Stimulated activated CD8-positive, alpha-beta memory T cell treated with anti-CD3 and anti-CD28 coated beads, Interleukin-15, amount 100 ng/mL, for 4 hours (primary cell): Measurements from ENCODE around the gene STAT5A.
"Not testable (repeated sequence)": the region's sequence is repeated elsewhere in the genome, so short reads cannot be mapped to it uniquely, and the experiment has no call there.

Experiments used
- DNase-seq, 2 donors: peaks; one replicate each; pipeline ENCODE4 v3.0.0-alpha.2; 2020; ENCODE audit warnings: low read depth in 2 of 2

STAT5A gene

DNA sequence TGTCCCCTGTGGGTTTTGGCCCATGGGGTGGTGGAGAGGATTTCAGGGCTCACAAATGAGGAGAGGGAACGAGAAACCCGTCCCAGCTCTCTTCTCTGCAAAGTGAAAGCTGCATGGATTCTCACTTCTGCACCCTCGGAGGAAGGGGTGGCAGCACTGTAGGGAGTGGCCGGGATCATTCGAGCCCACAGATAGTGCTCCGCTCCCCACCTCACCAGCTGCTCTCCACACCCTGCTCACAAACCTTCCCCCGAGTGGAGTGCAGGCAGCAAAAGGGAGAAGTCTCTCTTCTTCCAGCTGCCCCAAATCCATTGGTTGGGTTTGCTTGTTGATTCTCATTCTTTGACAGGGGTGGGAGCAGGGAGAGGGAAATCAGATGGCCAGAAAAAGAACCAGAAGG lies 20.1 kb downstream of the STAT5A start:
- no peak for DNase-seq

GRCh38 chr17:42309142-42309541 lies 20.8 kb downstream of the STAT5A start:
- no peak for DNase-seq

GRCh38 chr17:42309986-42310786 lies 21.9 kb downstream of the STAT5A start:
- DNase-seq, result no peak

DNA sequence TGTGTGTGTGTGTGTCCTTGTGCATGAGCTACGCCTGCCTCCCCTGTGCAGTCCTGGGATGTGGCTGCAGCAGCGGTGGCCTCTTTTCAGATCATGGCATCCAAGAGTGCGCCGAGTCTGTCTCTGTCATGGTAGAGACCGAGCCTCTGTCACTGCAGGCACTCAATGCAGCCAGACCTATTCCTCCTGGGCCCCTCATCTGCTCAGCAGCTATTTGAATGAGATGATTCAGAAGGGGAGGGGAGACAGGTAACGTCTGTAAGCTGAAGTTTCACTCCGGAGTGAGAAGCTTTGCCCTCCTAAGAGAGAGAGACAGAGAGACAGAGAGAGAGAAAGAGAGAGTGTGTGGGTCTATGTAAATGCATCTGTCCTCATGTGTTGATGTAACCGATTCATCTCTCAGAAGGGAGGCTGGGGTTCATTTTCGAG lies 22.5 kb downstream of the STAT5A start:
- DNase-seq, result no peak

DNA sequence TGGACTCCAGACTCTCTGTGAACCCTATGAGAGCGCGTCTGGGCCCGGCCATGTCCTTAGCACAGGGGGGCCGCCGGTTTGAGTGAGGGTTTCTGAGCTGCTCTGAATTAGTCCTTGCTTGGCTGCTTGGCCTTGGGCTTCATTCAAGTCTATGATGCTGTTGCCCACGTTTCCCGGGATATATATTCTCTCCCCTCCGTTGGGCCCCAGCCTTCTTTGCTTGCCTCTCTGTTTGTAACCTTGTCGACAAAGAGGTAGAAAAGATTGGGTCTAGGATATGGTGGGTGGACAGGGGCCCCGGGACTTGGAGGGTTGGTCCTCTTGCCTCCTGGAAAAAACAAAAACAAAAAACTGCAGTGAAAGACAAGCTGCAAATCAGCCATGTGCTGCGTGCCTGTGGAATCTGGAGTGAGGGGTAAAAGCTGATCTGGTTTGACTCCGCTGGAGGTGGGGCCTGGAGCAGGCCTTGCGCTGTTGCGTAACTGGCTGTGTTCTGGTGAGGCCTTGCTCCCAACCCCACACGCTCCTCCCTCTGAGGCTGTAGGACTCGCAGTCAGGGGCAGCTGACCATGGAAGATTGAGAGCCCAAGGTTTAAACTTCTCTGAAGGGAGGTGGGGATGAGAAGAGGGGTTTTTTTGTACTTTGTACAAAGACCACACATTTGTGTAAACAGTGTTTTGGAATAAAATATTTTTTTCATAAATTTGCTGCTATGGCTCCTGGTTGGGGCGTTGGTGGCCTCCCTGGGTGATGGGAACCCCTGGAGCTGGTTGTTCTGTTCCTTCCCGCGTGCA lies 23.1 kb downstream of the STAT5A start:
- DNase-seq, result no peak

DNA sequence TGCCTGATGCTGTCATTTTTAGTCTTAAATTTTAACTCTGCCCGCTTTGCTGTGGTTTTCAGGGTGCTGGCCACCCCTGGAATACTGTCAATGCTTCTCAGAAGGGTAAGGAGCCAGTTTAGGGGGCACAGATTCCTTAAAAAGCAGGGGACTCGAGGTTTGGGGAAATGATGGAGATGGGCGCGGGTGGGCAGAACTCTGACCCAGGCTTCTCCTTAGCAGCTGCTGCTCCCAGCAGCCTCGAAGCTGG lies 23.7 kb downstream of the STAT5A start:
- no peak for DNase-seq

GRCh38 chr17:42312285-42313130 lies 24.2 kb downstream of the STAT5A start:
- peak; percentile 52 to 69 for DNase-seq

- no peak for DNase-seq
Observed at GRCh38 chr17:42313389-42313772, 25.1 kb downstream of the STAT5A start.

DNA sequence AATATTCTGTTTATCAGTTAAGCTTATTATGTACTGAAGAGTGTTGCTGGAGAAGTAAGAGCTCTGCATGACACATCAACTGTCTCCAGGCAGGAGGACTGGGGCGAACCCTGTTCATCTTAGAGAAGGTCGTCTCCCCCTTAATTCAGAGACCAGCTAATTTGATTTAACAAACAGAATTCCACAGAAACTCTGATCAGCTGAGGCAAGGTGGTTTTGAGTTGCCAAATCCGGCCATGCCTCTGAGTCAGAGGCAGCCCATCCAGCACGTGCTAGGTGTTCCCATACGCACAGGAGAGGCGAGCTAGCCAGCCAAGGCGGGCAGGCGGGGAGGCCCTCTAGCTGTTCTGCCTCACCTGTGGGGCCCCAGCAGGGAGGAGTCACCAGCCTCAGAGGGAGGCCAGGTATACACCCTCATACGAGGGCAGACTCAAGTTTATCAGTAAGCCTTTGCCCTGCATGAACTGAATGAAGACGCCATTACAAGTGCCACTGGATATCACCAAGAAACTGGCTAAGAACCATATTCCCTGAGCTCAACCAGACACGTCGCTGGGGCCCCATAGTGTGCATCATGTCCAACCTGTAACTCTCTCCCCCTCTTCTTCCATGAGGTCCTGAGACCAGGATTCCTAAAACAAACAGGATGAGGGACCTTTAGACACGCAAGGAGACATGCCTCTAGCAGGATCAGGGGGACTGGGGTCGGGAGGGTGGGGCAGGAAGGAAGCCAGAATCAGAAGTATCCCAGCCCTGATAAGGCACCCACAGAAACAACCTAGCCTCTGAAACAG lies 25.7 kb downstream of the STAT5A start:
- no peak for DNase-seq

- DNase-seq, result no peak
Observed at GRCh38 chr17:42315402-42316156, 27.3 kb downstream of the STAT5A start.

DNA sequence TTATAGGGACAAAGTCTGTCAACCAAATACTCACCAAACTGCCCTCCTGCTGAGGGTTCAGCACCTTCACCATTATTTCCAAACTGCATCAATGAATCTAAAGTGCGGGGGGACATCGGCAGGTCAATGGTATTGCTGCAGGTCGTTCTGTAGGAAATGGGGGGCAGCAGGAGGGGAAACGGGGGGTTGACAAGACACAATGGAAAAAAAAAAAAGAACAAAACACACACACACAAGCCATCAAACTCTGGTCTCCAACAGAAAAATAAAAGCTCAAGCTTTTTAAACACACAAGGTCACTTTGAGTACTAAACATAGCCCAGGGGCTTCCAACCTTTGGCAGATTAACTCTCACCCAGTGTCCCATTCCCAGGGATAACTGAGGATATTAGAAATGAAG lies 28.5 kb downstream of the STAT5A start:
- no peak for DNase-seq

GRCh38 chr17:42317266-42317845 lies 29.1 kb downstream of the STAT5A start:
- no peak for DNase-seq

DNA sequence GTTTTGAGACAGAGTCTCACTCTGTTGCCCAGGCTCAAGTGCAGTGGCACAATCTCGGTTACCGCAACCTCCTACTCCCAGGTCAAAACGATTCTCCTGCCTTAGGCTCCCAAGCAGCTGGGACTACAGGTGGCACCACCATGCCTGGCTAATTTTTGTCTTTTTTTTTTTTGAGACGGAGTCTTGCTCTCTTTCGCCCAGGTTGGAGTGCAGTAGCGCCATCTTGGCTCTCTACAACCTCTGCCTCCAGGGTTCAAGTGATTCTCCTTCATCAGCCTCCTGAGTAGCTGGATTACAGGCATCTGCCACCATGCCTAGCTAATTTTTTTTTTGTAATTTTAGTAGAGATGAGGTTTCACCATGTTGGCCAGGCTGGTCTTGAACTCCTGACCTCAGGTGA lies 29.7 kb downstream of the STAT5A start:
- DNase-seq, result not testable (repeated sequence)

DNA sequence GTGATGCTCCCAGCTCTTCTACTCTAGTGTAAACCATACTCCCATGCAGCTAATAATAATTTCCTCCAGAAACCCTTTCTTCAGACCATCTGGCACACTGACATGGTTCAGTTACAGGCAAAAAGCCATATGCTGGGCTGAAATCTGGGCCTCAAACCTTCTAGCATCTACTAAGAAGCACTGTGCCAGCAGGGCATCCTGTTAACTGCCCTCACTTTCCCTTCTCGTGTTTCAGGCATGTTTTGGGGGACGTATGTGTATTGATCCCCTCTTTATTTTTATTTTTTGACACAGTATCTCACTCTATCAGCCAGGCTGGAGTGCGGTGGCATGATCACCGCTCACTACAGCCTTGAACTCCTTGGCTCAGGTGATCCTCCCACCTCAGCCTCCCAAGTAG lies 33.3 kb downstream of the STAT5A start:
- DNase-seq, result no peak

- DNase-seq, result peak; percentile 78 to 92
Observed at GRCh38 chr17:42322382-42323267, 34.3 kb downstream of the STAT5A start.

- no peak for DNase-seq
Observed at GRCh38 chr17:42323268-42323773, 35.0 kb downstream of the STAT5A start.

- no peak for DNase-seq
Observed at GRCh38 chr17:42325026-42325425, 36.7 kb downstream of the STAT5A start.

DNA sequence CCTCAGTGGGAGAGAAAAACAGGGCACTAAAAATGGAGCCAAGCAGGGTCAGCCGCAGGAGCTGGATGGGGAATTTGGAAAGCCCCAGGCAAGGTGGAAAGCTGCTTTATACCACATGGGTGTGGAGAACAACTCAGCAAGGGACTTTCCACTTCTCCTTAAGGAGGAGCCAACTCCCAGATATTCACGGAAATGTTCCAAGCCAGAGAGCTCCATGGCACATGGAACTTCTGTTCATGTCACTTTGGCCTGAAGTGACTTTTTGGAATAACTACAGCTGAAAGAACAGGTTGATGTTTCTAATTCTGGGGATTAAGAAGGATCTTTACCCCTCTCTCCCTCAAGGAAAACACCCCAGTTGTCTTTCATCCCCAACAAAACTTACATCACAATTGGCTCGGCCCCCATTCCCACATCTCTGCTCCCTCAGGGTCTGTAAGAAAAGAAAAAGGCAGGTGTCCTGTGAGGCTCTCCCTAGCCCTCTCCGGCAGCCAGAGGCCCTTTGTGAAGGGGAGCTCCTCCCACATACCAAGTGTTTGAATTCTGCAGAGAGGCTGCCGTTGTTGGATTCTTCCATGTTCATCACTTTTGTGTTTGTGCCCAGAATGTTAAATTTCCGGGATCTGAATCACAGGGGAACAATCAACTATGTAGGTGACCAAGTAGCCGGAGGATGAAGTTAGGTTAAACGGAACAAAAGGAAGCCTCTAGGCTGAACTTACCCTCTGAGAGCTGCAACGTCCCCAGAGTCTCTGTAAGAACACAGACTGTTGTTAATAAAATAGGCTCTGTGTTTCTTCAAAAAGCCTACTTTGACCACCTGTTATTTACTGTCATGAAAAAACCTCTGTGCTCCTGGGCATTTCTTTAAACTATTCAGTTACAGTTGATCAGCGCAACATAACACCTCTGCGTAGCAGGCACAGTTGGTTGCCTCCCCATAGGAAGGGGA lies 41.0 kb downstream of the STAT5A start:
- DNase-seq, result no peak
